OCI-M1 (cell line): ENCODE results near the gene ZNF785.
"Not testable (repeated sequence)": the region's sequence is repeated elsewhere in the genome, so short reads cannot be mapped to it uniquely, and the experiment has no call there.

Experiments
- DNase-seq: peaks from one replicate; lab custom pipeline; 2025; lab: John Stamatoyannopoulos, UW

The ZNF785 gene

DNA sequence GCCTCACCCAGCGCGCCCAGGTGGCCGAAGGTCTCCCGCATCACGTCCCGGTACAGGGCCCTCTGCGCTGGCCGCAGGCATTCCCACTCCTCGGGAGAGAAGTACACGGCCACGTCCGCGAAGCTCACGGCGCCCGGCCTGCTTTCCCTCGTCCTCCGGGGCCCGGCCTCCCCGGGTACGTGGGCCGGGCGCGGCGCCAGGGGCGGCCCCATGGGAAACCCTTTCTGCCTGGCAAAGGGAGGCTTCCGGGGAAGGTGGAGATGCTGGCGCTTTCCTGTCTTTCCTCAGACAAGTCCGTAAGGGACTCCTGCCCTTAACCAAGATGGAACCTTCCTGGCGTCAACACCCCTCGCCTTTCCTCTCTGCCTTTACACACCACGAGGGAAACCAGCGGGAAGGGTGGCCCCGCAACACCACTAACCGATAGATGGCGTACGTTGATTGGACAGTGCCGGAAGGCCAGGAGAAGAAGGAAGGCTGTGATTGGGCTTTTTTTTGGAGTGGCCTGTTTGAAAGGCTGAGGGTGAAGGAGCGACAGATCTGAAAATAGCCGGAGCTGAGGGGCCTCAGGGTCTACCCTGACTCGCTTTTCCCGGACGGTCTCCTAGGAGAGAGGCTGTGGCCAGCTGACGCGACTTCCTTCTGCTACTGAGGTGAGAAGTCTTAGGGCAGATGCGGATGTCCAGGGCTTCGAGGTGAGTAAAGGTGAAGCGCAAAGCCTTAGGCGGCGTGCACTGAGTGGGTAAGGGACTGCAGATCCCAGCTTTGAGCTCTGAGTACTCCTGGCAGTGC, at the start of gene ZNF785:
TSS of gene ZNF785 (minus strand) at position 298 of the 792 bp plus-strand sequence. CDS start at position 212, 86 bp downstream.
- DNase-seq: peak; percentile 99

DNA sequence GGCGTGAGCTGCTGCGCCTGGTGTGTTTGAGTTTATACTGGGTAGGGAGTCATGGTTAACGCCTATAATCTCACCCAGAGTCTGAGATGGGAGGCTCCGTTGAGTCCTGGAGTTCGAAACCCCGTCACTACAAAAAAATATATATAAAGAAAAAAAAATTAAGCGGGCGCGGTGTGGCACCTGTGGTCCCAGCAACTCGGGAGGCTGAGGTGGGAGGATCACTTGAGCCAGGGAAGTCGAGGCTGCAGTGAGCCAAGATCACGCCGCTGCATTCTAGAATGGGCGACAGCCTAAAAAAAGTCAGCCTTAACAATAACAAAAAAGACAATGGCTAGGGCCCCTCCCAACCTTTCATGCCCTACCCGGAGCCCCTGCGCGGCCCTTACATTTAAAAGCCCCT, 48.0 kb upstream of the ZNF785 start:
- no peak for DNase-seq

DNA sequence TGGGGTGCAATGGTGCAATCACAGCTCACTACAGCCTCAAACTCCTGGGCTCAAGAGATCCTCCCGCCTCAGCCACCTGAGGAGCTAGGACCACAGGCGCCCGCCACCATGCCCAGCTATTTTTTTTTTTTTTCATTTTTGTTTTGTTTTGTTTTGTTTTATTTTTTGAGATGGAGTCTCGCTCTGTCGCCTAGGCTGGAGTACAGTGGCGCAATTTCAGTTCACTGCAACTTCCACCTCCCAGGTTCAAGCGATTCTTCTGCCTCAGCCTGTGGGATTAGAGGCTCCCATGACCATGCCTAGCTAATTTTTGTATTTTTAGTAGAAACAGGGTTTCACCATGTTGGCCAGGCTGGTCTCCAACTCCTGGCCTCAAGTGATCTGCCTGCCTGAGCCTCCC, 47.0 kb upstream of the ZNF785 start:
- not testable (repeated sequence) for DNase-seq

DNA sequence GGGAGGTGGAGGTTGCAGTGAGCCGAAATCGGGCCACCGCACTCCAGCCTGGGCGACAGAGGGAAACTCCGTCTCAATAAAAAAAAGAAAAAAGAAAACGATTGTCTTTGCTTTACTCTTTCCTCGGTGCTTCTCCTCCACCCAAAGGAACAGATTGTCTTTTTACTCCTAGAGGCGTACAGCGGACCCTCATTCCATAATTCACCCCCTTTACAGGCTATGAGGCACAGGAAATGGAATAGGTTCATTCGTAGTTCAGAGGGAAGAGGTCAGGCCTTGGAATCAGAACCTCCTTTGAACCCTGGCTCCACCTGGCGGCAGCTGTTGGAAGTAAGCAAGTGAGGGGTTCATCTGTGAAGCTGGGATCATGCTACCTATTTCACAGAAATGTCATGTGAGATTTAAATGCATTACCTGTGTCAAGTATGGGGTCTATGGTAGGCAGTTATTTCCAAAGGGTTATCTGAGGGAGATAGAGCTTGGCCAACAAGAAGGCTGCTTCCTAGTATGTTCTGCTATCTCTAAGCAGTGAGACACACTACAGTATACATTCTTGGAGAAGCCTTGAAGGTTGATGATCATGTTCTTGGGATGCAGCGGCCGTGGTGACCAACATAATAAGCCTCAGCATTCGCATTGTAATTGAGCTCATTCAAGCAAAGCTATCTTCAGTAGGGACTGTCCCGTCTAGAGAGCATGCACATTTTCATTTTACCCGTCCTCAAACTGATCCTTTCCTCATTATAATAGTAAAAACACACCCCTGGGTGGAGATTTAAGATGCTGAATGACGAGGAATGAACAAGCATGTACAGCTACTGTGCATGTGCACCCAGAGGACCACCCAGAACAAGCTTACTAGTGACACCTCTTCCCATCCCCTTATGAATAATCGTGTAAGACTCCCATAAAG, 43.4 kb upstream of the ZNF785 start:
- peak; percentile 95 for DNase-seq

DNA sequence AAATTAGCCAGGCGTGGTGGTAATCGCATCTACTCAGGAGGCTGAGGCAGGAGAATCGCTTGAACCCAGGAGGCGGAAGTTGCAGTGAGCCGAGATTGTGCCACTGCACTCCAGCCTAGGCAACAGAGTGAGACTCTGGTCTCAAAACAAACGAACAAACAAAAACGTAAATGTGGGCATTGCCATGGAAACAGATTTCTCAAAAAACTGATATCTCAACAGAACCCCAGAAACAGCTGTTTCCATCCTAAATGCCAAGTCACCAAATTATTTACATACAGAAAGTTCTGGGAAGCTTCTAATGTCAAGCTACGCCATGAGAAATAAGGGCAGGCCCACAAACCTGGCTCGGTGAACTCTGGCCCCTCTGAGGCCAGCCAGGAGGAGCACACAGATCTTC, 40.7 kb upstream of the ZNF785 start:
- no peak for DNase-seq

DNA sequence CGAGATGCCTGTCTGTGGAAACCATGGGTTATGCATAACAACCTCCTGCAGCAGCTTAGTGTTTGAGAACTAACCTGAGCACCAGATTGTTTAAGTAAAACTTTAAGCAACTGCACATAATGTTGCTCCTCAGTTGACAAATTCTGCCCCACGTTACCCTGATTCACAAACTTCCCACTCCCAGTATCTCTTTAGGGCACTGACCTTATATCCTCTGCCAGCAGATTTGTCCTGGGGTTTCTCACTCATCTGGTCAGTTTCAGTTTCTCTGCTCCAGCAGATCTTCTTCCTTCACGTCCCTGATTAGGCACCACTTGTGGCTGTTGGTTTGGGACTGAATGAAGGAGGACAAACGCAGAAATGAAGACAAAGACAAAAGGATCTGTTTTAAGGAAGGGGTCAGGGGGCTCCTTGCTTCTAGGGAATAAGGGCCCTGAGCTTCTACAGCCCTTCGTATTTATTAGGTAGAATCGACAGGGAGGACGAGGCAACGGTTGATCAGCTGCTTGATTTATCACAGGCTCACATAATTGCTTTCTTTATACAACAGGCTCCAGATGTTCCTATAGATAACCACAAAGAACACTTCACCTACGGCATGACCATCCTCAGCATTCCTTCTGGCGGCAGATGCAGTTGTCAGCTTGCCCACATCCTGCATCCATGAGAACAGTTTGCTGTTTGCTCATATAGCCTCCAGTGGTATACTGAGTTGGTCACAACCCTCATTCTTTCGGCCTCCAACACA, 38.2 kb upstream of the ZNF785 start:
- peak; percentile 36 for DNase-seq

DNA sequence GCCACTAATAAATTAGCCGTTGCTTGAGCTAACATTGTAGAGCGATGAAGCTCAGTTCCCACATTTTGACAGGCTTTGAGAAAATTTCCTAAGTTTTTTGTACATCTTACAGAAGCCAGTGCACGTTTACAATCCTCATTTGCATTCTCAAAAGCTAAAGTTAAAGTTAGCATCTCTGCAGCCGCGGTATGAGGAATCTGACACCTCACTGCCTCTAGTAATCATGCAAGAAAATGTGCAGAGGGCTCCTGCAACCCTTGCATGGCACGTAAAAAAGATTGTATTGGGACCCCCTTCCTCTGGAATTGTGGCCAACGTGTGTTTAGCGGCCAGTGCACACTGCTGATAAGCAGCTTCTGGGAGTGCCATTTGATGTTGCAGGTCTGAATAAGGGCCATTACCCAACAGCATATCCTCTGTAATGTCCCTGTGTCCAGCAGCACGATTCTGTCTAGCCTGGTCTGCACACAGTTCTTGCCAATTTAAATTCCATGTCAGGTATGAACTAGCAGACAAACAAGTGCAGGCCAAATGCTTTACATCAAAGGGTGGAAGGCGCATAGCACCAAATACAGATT, 37.0 kb upstream of the ZNF785 start:
- DNase-seq: peak; percentile 38

DNA sequence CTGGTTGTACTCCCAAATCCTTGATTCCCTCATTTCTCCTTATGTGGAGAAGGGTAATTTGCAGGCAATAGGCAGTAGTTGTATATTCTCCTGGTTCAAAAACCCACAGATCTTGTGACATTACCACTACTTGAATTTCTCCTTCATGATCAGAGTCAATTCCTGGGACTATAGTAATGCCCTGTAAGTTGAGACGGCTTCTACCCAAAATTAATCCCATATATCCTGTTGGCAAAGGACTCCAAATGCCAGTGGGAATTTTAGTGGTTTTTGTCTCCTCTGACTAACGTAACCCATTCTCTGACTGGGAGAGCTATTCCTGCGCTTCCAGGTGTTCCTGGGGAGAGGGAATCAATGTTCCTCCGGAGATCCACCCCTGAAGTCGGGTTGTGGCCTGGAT, 36.3 kb upstream of the ZNF785 start:
- no peak for DNase-seq

DNA sequence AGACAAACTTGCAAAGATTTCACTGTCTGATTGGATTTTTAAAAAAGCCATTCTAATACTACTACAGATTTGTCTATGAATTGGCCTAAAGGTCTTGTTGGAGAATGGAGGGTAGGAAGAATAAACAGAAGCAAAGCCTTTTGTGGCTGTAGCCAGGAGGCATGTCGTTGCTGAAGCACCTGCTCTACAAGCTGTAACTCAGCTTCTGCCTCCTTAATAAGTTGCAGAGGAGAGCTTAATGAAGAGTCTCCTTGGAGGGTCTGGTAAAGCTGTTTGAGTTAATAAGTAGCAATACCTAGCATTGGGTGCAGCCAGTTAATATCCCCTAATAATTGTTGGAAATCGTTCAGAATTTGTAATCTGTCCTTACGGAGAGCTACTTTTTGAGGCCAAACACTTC, 34.7 kb upstream of the ZNF785 start:
- DNase-seq: no peak

DNA sequence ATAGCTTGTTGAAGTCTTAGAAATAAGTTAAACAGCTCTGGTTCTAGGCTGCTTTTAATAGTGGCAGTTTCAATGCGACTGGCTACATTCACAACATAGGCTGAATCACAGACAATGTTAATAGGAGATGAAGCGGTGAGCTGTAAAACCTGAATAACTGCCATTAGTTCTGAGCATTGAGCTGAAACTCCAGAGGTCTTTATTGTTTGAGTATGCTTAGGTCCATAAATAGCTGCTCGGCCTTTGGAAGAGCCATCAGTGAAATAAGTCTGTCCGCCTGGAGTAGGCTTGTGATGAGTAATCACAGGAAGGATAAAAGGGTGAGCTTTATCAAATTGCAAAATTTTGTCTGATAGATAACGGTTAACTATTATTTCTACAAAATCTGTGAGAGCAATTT, 34.1 kb upstream of the ZNF785 start:
- DNase-seq: no peak

DNA sequence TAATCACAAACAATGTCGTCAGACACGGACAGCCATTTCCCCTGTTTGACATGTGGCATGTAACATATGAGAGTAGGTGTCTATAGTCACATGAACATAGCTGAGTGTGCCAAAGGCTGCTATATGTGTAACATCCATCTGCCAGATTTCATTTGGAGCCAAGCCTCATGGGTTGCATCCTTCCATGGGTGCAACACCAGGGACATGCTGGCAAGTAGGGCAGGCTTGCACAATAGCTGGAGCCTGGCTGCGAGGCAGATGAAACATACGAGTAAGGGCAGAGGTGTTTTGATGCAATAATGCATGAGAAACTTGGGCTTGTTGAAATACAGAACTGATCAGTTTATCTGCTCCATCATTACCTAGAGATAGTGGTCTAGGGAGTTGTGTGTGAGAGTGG, 33.7 kb upstream of the ZNF785 start:
- no peak for DNase-seq

DNA sequence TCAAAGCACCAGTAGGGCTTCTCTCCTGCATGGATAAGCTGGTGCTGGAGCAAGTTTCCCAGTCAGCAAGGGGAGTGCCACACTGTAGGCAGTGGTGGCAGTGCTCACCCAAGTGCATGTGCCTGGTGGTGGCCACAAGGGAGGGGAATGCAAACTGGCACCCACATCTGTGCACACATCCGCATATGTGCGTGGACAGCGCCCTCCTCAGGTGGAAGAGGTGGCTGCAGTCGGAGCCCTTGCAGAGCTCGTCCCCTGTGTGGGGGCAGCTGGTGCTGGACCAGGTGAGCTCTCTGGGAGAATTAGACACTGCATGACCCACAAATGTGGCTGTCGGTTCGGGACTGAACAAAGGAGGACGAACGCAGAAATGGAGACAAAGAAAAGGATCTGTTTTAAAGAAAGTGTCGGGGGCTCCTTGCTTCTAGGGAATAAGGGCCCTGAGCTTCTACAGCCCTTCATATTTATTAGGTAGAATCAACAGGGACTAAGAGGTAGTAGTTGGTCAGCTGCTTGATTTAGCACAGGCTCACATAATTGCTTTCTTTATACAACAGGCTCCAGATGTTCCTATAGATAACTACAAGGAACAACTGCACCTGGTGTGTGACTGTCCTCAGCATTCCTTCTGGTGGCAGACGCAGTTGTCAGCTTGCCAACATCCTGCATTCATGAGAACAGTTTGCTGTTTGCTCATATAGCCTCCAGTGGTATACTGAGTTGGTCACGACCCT, 30.0 kb upstream of the ZNF785 start:
- peak; percentile 67 for DNase-seq

DNA sequence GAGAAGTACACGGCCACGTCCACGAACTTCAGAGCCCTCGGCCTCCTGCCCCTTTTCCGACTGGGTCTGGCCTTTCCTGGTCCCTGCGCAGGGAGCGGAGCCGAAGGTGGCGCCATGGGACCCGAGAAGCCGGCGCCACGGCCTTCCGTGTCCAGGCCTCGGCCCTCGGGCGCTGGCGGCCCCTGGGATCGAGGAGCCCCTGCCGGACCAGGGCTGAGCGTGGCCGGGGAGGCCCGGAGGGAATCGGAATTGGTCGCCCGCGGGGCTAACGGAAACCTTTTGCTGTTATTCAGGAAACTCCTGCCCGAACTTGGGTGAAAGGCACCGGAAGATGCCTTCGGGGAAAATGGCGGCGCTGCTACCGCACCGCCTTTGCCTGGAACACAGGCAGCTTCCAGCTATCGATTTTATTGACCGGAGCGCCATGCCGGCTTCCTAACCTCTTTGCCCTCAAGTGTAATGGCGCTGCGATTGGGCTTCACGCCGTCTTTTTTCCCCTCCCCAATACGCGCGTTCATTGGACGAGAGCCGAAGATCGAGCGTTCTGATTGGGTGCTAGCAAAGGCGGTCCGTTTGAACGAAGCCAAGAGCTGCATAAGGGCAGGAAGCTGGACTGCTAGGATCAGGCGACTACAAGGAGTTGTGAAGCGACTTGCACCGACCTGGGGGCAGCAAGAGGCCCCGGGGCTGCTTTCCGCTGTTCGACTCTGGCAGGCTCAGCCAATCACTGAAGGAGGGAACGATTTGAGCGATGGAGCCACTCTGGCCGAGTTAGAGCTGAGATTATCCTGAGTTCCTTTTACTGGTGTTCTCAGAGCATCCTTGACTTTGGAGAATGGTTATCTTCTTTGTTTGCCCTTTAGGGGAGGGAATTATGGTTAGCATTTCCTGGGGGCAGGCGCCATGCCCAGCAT, 24.7 kb upstream of the ZNF785 start, which contains the start of gene ZNF689:
TSS of gene ZNF689 (minus strand) at position 464 of the 914 bp plus-strand sequence. CDS start at position 116, 348 bp downstream.
- peak; percentile 99 for DNase-seq

DNA sequence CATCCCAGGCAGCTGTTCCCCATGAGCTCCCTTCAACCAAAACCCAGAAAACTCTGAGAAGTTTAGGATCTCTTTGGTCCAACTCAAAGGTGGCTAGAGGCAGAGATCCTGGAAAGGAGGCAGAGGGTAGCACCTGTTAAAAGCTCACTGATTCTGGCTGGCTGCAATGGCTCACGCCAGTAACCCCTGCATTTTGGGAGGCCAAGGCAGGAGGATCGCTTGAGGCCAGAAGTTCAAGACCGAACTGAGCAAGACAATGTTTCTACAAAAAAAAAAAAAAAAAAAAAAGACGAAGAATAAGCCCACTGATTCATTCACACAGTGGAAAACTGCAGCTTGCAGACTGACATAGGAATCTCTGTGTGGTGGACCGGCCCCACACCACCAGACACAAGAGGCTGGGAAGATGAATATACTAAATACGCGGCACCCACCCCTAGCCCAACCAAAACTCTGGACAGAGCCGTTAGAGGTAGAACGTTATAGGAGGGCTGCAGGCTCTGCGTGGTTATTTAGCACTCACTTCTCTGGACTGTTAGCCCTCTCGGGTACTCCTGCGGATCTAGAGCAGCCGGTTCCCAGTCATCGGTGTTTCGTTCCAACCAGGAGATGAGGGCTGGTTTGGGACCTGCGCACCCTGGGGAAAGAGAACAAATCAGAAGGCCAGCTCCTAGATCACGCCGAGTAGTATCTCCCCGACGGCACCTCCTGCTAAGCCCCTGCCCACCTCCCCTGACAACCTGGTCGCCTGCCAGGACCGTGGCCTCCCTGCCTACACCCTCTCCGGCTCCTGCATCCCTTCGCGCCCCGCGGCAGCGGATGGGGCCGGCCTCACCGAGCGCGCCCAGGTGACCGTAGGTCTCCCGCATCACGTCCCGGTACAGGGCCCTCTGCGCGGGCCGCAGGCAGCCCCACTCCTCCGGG, 23.8 kb upstream of the ZNF785 start:
- peak; percentile 75 for DNase-seq

DNA sequence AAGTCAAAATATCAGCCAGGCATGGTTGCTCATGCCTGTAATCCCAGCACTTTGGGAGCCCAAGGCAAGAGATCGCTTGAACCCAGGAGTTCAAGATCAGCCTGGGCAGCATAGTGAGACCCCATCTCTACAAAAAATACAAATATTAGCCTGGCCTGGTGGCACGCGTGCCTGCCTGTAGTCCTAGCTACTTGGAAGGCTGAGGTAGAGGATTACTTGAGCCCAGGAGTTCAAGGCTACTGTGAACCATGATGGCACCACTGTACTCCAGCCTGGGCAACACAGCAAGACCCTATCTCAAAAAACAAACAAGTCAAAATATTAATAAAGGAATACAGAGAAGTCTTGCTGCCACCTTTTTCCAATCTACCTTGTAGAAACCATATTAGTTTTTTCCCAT, 20.5 kb upstream of the ZNF785 start:
- no peak for DNase-seq

DNA sequence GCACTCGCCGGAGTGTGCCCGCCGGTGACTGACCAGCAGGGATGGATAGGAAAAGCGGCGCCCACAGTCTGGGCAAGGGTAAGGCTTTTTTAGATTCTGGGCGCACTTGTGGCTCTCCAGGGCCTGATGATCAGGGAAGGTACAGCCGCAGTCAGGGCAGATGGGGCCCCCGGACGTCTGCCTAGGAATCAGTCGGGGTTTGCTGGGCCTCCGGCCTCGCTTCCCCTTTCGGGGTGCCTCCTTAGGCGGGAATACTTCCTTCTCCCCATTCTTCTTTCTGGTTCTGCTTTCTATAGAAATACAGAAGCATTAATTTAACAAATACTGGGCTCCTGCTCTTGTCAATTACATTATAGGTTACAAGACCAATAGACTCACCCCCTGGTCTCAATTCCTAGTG, 19.7 kb upstream of the ZNF785 start:
- DNase-seq: no peak

DNA sequence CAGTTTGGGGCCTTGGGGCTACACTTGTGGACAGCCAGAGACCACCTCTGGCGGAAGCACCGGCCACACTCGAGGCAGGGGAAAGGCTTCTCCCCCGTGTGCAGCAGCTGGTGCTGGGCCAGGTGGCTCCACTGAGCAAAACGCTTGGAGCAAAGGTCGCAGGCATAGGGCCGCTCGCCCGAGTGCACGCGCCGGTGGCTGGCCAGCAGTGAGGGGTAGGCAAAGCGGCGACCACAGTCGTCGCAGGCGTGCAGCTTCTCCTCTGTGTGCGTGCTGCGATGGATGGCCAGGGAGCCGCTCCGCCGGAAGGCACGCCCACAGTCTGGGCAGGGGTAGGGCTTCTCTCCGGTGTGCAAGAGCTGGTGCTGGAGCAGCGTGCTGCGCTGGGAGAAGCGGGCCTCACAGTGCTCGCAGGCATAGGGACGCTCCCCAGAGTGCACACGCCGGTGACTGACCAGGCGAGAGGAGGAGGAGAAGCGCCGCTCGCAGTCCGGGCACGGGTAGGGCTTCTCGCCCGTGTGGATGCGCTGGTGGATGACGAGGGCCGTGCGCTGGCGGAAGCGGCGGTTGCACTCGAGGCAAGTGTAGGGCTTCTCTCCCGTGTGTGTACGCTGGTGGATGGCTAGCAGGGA, 18.9 kb upstream of the ZNF785 start:
- DNase-seq: no peak

DNA sequence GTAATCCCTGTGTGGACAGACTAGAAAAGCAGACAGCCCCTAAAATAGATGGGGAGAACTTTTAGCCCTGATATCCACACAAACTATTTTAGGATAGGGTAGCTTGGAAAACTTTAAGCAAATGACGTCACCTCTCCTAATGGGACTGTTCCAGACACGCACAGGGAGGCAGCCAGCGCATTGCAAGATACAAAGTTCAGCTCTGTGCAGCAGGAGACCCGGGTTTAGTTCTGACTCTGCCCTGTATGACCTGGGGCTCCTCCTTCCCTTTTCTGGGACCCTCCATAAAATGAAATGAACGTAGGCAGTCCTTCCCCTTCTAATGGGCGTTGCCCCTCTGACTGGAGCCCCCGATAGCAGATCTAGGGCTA, 18.4 kb upstream of the ZNF785 start:
- DNase-seq: no peak
